NCI-H1048 (cell line): Measurements from ENCODE around the gene PRDM10.

Source experiments
- DNase-seq: peaks from one replicate; lab custom pipeline; 2025; lab: John Stamatoyannopoulos, UW

The PRDM10 gene

DNA sequence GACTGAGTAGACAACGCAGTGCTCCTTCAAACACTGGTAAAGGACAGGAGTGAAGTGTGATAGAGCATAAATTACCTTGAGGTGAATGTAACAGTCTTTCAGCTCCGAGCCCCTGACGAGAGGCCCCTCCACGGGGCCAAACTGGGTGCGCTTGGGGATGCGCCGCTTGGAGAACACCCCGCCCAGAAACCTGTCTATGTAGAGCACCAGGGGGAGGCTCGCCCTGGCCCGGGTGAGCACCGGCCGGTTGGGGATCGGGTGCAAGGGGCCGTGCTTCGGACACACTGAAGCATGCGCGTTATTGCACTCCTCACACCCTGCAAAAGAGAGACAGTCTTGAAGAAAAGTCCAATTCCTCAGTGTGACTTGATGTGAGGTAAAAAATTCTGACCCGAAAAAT is 57.9 kb downstream of the PRDM10 start:
- no peak for DNase-seq

GRCh38 chr11:129943036-129943435 is 59.6 kb downstream of the PRDM10 start:
- no peak for DNase-seq

GRCh38 chr11:129939510-129939909 is 63.1 kb downstream of the PRDM10 start:
- DNase-seq = no peak

- no peak for DNase-seq
These were observed 63.9 kb downstream of the PRDM10 start for GRCh38 chr11:129938764-129939163.

GRCh38 chr11:129937592-129938238 is 64.9 kb downstream of the PRDM10 start:
- DNase-seq = no peak

DNA sequence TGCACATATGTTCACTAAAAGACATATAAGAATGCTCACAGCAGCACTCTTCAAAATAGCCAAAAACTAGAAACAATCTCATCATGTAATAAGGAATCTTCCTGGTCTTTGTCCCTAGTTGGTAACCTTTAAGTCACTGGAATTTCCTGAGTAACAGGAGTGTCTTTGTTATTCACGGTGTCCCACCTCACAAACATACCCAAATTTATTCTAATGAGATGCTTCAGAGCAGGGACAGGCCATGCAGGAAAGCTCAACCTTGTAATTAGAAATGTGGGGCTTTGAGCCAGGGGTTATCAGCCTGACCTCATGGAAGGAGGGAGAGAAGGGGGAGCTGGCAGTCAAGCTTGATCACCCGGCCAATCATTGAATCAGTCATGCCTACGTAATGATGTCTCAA is 66.9 kb downstream of the PRDM10 start:
- no peak for DNase-seq

DNA sequence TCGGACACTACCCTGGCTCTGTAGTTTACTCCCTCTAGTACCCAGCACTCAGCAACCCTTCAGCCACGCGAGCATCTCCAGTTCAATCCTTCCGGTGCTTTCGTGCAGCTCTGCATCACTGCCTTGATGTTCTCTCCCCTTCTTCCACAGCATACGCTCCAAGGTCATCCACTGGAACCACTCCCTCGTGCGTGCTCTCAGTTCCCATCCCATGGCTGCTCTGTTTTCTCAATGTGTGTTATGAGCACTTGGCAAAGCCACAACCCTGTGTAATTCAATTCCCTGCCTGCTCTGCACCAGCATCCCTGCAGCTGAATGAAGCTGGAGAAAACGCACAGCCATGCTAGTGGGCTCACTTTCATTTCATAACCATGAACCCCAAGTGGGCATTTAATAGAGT is 68.7 kb downstream of the PRDM10 start:
- no peak for DNase-seq

DNA sequence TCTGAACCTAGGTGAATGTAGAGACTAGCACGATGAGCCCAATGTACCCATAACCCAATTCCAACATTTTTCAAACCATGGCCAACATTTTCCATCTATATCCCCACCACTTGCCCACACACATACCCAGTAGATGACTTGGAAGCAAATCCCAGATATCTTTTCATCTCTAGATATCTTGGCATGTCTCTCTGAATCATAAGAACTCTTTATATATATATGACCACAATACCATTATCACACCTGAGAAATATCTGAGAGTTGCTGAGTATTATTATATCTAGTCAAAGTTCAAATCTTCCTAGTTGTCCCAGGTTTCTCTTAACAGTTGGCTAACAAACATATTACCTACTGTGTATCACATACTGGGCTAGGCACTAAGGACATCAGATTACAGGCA is 69.4 kb downstream of the PRDM10 start:
- no peak for DNase-seq

GRCh38 chr11:129932381-129933067 is 70.1 kb downstream of the PRDM10 start:
- DNase-seq = no peak

DNA sequence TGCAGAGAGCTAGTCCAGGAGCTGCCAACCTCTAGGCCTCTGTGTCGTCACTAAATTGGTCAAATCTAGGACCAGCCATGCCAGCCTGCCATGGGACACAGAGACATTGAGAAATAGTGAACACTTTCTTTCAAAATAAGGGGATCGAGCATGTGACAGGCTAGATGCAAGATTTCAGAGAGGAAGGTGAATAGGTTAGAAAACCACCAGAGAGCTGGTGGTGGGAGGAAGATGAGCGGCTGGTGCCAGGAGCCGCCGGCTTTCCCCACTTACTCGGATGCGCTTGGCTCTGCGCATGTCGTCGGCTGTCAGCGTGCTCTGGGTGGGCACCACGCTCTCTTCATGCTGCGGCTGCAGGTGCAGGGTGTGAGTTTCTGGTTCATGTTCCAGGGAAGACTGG is 71.9 kb downstream of the PRDM10 start:
- no peak for DNase-seq

GRCh38 chr11:129930296-129930695 is 72.3 kb downstream of the PRDM10 start:
- no peak for DNase-seq

- DNase-seq = no peak
These were observed 72.9 kb downstream of the PRDM10 start for GRCh38 chr11:129929721-129930120.

GRCh38 chr11:129928923-129929692 is 73.5 kb downstream of the PRDM10 start:
- DNase-seq = no peak

DNA sequence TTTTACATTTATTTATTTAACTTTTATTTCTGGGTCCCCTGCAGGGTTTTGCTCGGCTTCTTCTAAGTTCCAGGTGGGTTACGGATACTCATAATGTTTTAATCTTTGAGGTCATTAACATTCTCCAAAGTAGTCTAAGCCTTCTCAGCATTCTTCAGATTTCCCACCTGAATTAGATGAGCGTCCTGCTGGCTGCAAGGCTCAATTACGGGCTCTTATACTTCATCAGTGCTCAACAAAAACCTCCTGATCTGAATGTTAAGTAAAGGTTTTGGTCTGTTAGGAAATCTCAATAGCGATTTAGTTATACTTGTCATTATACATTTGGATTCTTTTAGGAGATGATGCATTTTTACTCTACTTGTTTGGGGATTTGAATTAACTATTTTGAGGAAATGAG is 80.0 kb downstream of the PRDM10 start:
- no peak for DNase-seq

DNA sequence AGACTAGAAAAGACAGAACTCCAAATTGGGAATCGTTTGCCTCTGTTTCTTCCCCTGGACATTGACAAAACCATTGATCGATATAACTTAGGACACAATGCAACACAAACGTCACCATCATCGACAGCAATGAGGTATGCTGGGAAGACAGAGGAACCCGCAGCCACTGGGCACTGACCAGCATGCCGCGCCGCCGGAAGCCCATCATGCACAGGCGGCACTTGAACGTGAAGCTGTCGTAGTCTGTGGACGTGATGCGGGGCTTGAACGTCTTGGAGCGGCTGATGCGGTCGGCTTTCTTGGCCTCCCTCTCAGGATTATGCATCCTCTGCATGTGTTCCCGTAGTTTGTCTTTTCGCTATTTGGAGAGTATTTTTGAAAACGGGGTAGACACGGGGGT is 84.3 kb downstream of the PRDM10 start:
- DNase-seq = no peak

GRCh38 chr11:129917231-129917630 is 85.4 kb downstream of the PRDM10 start:
- DNase-seq = no peak

DNA sequence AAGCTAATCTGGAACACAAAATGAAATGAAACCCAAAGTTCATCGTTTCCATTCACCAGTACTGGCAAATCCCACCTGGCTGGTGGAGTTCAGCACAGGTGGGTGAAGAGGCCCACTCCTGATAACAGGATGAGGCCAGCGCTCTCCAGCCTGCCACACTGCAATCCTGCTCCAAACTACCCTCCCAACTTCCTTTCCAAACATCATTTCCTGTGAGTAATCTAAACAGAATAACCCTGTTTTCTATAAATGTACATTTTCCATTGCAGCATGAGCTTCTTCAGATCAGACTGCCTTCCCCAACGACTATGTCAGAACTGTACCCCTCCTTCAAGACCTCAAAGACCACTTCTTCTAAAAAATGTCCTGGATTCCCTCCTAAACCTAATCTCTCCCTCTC is 91.3 kb downstream of the PRDM10 start:
- DNase-seq = no peak

DNA sequence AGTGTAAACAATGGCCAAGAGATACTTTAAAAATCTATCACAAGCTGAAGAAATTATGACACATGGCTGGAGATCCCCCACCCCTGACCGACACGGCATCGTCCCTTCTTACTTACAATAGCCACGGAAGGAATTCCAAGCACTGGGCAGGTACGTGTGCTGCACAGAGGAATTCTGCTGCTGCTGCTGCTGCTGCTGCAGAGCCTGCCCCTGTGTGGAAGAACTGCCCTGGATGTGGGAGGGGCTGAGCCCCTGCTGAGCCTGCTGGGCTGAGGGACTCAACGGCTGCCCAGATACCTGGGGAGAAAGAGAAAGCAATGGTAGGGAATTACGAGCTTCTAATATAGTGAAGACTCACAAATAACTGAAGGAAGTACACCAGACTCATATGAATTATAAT is 92.3 kb downstream of the PRDM10 start:
- DNase-seq = no peak

DNA sequence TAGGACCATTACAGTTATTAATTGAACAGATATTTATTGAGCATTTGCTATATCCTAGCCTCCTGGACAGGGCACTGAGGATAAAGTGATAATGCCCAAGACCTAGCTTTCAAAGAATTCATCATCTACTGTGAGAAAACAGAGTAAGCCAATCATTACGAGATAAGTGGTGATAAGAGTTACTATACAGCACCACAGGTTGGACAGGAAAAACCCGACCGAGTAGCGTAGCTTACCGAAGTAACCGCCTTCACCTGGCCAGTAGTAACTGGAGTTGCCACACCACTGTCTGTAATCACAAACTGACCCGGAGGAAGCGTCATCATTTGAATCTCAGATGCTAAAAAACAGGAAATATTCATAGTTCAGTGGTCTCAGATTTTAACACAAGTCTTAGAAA is 97.2 kb downstream of the PRDM10 start:
- DNase-seq = no peak

- DNase-seq = no peak
These were observed 106.6 kb downstream of the PRDM10 start for GRCh38 chr11:129896062-129896461.

DNA sequence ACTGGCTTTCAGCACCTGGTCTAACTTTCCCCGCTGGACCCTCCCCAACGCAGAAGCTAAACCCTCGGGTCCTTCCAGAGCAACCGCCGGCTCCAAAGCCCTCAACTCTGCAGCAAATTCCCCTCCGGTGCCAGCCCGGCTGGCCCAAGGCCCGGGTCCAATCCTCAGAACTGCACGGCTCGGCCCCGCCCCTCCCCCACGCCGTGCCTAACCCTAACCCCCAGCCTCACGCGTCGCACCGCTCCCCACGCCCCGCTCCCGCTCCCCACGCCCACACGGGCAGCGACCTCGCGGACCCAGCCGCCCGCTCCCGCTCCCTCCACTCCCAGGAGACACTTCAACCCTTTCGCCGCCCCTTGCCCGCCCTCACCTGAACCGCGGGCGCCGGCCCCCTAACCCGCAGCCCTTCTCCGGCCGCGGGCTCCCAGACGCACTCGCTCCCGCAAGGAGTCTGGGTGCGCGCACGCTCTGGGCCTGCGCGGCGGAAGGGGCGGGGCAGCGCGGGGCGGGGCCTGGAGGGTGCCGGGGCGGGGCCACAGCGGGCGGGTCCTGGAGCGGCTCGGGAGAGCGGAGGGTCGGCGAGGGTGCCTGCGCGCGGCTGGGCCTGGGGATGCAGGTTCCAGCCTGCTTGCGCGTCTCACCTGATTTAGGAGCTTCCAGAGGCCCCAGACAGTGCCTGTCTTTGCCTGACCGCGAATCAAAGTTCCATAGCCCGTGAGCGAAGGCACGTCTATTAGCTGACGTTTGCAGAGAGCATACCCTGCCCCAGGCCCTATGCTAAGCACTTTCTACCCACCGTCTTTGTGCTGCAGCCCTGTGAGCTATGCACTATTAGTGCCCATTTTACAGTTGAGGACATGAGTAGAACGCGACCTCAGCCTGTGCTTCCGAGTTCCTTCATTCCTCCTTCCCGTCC is 107.3 kb downstream of the PRDM10 start, which contains the start of gene NFRKB:
NFRKB (minus strand) TSS at position 453 of the 916 bp plus-strand sequence. CDS start 2,729 bp downstream, outside the sequence.
- peak; percentile 41 for DNase-seq
